ENCODE data around the gene RIN1. TPM values are rescaled to one million over a fixed set of nuclear protein-coding genes. Genes with fewer than 3 reads are reported as not detected.
A peak's percentile ranks its signal among the peaks of the same experiment; 100 is the strongest.

The RIN1 gene
- total and polyA plus RNA-seq, 9 of the 15 experiments (the other 6 are each of a cell fraction or from before 2014, with no cell fraction given) = 0.01 to 1.2 (median 0.45) TPM; not detected in 1

- TF ChIP-seq TEAD4 (IDR thresholded peaks at IDR 0.05; ENCODE audit: low read length) (no peak), TEAD4 (CRISPR knock-in tag; IDR thresholded peaks at IDR 0.05; ENCODE audit: borderline replicate concordance) (no peak), ZNF146 (CRISPR knock-in tag; IDR thresholded peaks at IDR 0.05; ENCODE audit: unreplicated experiment) (no peak), ZNF324 (CRISPR knock-in tag; IDR thresholded peaks at IDR 0.05) (no peak), DPF2 (IDR thresholded peaks at IDR 0.05) (no peak; the same call in 1 of the 2 replicates), SMC3 (conservative IDR thresholded peaks at IDR 0.05; ENCODE audit: insufficient read depth, low read depth, low read length) (peak; percentile 43; the same call in 1 of the 2 replicates), BCL6 (CRISPR knock-in tag; IDR thresholded peaks at IDR 0.05) (no peak), CHD4 (IDR thresholded peaks at IDR 0.05; ENCODE audit: insufficient read depth, insufficient replicate concordance, low read depth, low read length, poor library complexity, severe bottlenecking) (no peak), SOX6 (IDR thresholded peaks at IDR 0.05) (no peak), ZNF511 (CRISPR knock-in tag; IDR thresholded peaks at IDR 0.05) (no peak), HBP1 (CRISPR knock-in tag; IDR thresholded peaks at IDR 0.05) (0 out of 2 replicates have a peak, but pooled peaks have one; percentile 11), PHB2 (IDR thresholded peaks at IDR 0.05; ENCODE audit: low read depth) (no peak), PRMT5 (CRISPR knock-in tag; IDR thresholded peaks at IDR 0.05) (no peak), CEBPZ (IDR thresholded peaks at IDR 0.05; ENCODE audit: borderline replicate concordance, low read depth, low read length) (no peak), CBX8 (IDR thresholded peaks at IDR 0.05; ENCODE audit: borderline replicate concordance, extremely low read depth, low read depth, low read length, poor library complexity, severe bottlenecking) (no peak), ZZZ3 (IDR thresholded peaks at IDR 0.05) (no peak), ZHX1 (conservative IDR thresholded peaks at IDR 0.05; ENCODE audit: low read length) (no peak), PHTF2 (CRISPR knock-in tag; IDR thresholded peaks at IDR 0.05) (no peak), COPS2 (conservative IDR thresholded peaks at IDR 0.05) (no peak), KDM1A (IDR thresholded peaks at IDR 0.05) (peak in 1 of 2 experiments; percentile 39; a peak in 1 of 4 replicates)
Measured at GRCh38 chr11:66336234-66337102, at the start of gene RIN1 (continued).

Measured in K562 (cell line).